GM06990 (cell line): ENCODE results near the gene CUL1.
A peak's percentile ranks its signal among the peaks of the same experiment; 100 is the strongest.

Source experiments
- DNase-seq: peaks from one replicate; pipeline ENCODE4 v3.0.0-alpha.2; 2011; ENCODE audit not compliant: insufficient read length; ENCODE audit errors: extremely low read depth
- H3K27me3 ChIP-seq: replicated peaks from 2 replicates; pipeline ENCODE4 v1.6.0; 2011; ENCODE audit warnings: low read length; ENCODE audit not compliant: control insufficient read depth, insufficient read depth
- H3K36me3 ChIP-seq: 2 replicates; pipeline ENCODE4 v1.5.1; 2011; ENCODE audit warnings: low read length; ENCODE audit not compliant: control insufficient read depth, insufficient read depth
- H3K4me3 ChIP-seq: replicated peaks from 2 replicates; pipeline ENCODE4 v1.5.1; 2011; ENCODE audit warnings: low read depth, mild to moderate bottlenecking, control low read depth, low read length
- CTCF ChIP-seq: IDR thresholded peaks from 2 replicates; pipeline ENCODE4 v1.5.1; 2011; ENCODE audit warnings: low read length, control low read depth, mild to moderate bottlenecking, inconsistent platforms; ENCODE audit not compliant: insufficient read depth, poor library complexity, severe bottlenecking

Gene CUL1

GRCh38 chr7:148698397-148699023 lies at the start of gene CUL1:
Gene CUL1, plus strand, starts transcription at chr7:148698903. Its CDS starts 31,220 bp downstream, at chr7:148730123.
- H3K4me3 ChIP-seq = peak within 1 kb of the TSS; percentile 84
- TF ChIP-seq CTCF = no peak
- no peaks in the 10 kb centered on the region for H3K36me3 ChIP-seq
- H3K27me3 ChIP-seq = no peaks in the 10 kb centered on the region
- DNase-seq = peak; percentile 87

- Histone ChIP-seq H3K27me3 (no peaks in the 10 kb centered on the region), H3K36me3 (no peaks in the 10 kb centered on the region), H3K4me3 (no peak overlapping the region)
- no peak for TF ChIP-seq CTCF
- DNase-seq = no peak
Measured at GRCh38 chr7:148650232-148650858, 48.4 kb upstream of the CUL1 start.

GRCh38 chr7:148652773-148653172 lies 45.9 kb upstream of the CUL1 start:
- TF ChIP-seq CTCF = no peak
- Histone ChIP-seq H3K36me3 (no peaks in the 10 kb centered on the region), H3K27me3 (no peaks in the 10 kb centered on the region), H3K4me3 (no peak overlapping the region)
- no peak for DNase-seq

GRCh38 chr7:148657929-148658328 lies 40.8 kb upstream of the CUL1 start:
- Histone ChIP-seq H3K36me3 (no peaks in the 10 kb centered on the region), H3K4me3 (no peak overlapping the region)
- DNase-seq = no peak

GRCh38 chr7:148661471-148661870 lies 37.2 kb upstream of the CUL1 start:
- Histone ChIP-seq H3K4me3 (no peak overlapping the region), H3K36me3 (no peaks in the 10 kb centered on the region), H3K27me3 (no peaks in the 10 kb centered on the region)
- TF ChIP-seq CTCF = no peak
- DNase-seq = no peak

More at GRCh38 chr7:148657929-148658328, 40.8 kb upstream of the CUL1 start:
- H3K27me3 ChIP-seq = no peaks in the 10 kb centered on the region
- TF ChIP-seq CTCF = no peak
